Midbrain (tissue), 1 donor: ENCODE results near the gene BMF.
"Not testable (repeated sequence)": the region's sequence is repeated elsewhere in the genome, so short reads cannot be mapped to it uniquely, and the experiment has no call there.

ENCODE experiments used
- DNase-seq: peaks from one replicate; lab custom pipeline; 2025; lab: John Stamatoyannopoulos, UW

BMF gene

GRCh38 chr15:40108855-40109735, at the start of gene BMF:
TSS of gene BMF (minus strand) at chr15:40108879. CDS start at chr15:40106086, 2,793 bp downstream.
- peak; percentile 96 for DNase-seq

GRCh38 chr15:40157778-40158447, 49.2 kb upstream of the BMF start:
- DNase-seq = no peak

- no peak for DNase-seq
Observed at GRCh38 chr15:40155270-40155910, 46.7 kb upstream of the BMF start.

- not testable (repeated sequence) for DNase-seq
Observed at GRCh38 chr15:40154821-40155220, 46.1 kb upstream of the BMF start.

- no peak for DNase-seq
Observed at GRCh38 chr15:40151991-40152390, 43.3 kb upstream of the BMF start.

- no peak for DNase-seq
Observed at GRCh38 chr15:40151499-40151898, 42.8 kb upstream of the BMF start.

- no peak for DNase-seq
Observed at GRCh38 chr15:40150163-40150925, 41.7 kb upstream of the BMF start.

GRCh38 chr15:40149339-40149738, 40.7 kb upstream of the BMF start:
- DNase-seq = no peak

GRCh38 chr15:40146037-40146436, 37.4 kb upstream of the BMF start:
- DNase-seq = no peak

GRCh38 chr15:40142428-40142827, 33.7 kb upstream of the BMF start:
- DNase-seq = no peak

GRCh38 chr15:40138201-40138570, 29.5 kb upstream of the BMF start:
- DNase-seq = not testable (repeated sequence)

GRCh38 chr15:40137303-40138200, 28.9 kb upstream of the BMF start:
- no peak for DNase-seq

- DNase-seq = no peak
Observed at GRCh38 chr15:40136470-40137302, 28.0 kb upstream of the BMF start.

- not testable (repeated sequence) for DNase-seq
Observed at GRCh38 chr15:40135846-40136450, 27.3 kb upstream of the BMF start.

GRCh38 chr15:40134885-40135284, 26.2 kb upstream of the BMF start:
- no peak for DNase-seq

- DNase-seq = no peak
Observed at GRCh38 chr15:40133544-40133943, 24.9 kb upstream of the BMF start.

GRCh38 chr15:40130799-40131502, 22.3 kb upstream of the BMF start:
- DNase-seq = no peak

GRCh38 chr15:40130118-40130517, 21.4 kb upstream of the BMF start:
- no peak for DNase-seq
